ENCODE data around the gene KLK11.
A peak's percentile ranks its signal among the peaks of the same experiment; 100 is the strongest.

The KLK11 gene

GRCh38 chr19:51006406-51006805, 20.0 kb downstream of the KLK11 start:
- Histone ChIP-seq H3K9me3 (no peaks in the 10 kb centered on the region), H3K4me3 (ENCODE audit: low read depth, low read length) (no peak overlapping the region), H3K36me3 (no peaks in the 10 kb centered on the region), H3K4me1 (no peaks in the 10 kb centered on the region), H3K27me3 (peaks cover 16% of the 10 kb centered on the region)
- no peak for DNase-seq
- no peak for TF ChIP-seq CTCF (IDR thresholded peaks at IDR 0.05; ENCODE audit: low read depth, low read length)

- no peak for TF ChIP-seq CTCF (IDR thresholded peaks at IDR 0.05; ENCODE audit: low read depth, low read length)
- DNase-seq: no peak
- Histone ChIP-seq H3K4me1 (no peaks in the 10 kb centered on the region), H3K27me3 (peaks cover 16% of the 10 kb centered on the region), H3K4me3 (ENCODE audit: low read depth, low read length) (no peak overlapping the region), H3K9me3 (no peaks in the 10 kb centered on the region), H3K36me3 (no peaks in the 10 kb centered on the region)
Observed at GRCh38 chr19:51005248-51005647, 21.2 kb downstream of the KLK11 start.

- peaks cover 7% of the 10 kb centered on the region for H3K27me3 ChIP-seq
- no peak for DNase-seq
- H3K9me3 ChIP-seq: no peaks in the 10 kb centered on the region
- no peak for TF ChIP-seq CTCF (IDR thresholded peaks at IDR 0.05; ENCODE audit: low read depth, low read length)
- H3K4me3 ChIP-seq (ENCODE audit: low read depth, low read length): no peak overlapping the region
- no peaks in the 10 kb centered on the region for H3K36me3 ChIP-seq
- no peaks in the 10 kb centered on the region for H3K4me1 ChIP-seq
Observed at GRCh38 chr19:51003316-51003715, 23.1 kb downstream of the KLK11 start.

GRCh38 chr19:51002542-51003311, 23.7 kb downstream of the KLK11 start:
- peak; percentile 57 for DNase-seq
- Histone ChIP-seq H3K4me1 (no peaks in the 10 kb centered on the region), H3K4me3 (ENCODE audit: low read depth, low read length) (no peak overlapping the region), H3K36me3 (no peaks in the 10 kb centered on the region), H3K9me3 (no peaks in the 10 kb centered on the region), H3K27me3 (peaks cover 7% of the 10 kb centered on the region)
- no peak for TF ChIP-seq CTCF (IDR thresholded peaks at IDR 0.05; ENCODE audit: low read depth, low read length)

- Histone ChIP-seq H3K4me3 (ENCODE audit: low read depth, low read length) (no peak overlapping the region), H3K9me3 (no peaks in the 10 kb centered on the region), H3K27me3 (peaks cover 4% of the 10 kb centered on the region), H3K4me1 (no peaks in the 10 kb centered on the region), H3K36me3 (no peaks in the 10 kb centered on the region)
- DNase-seq: no peak
- TF ChIP-seq CTCF (IDR thresholded peaks at IDR 0.05; ENCODE audit: low read depth, low read length): no peak
Observed at GRCh38 chr19:51002089-51002532, 24.3 kb downstream of the KLK11 start.

GRCh38 chr19:51001515-51001914, 24.9 kb downstream of the KLK11 start, which contains the start of gene KLK8:
Gene KLK8 (minus strand): TSS chr19:51001604. CDS start chr19:51001167, 437 bp downstream.
- no peaks in the 10 kb centered on the region for H3K36me3 ChIP-seq
- no peak for DNase-seq
- no peaks in the 10 kb centered on the region for H3K9me3 ChIP-seq
- no peak within 1 kb of the TSS for H3K4me3 ChIP-seq (ENCODE audit: low read depth, low read length)
- TF ChIP-seq CTCF (IDR thresholded peaks at IDR 0.05; ENCODE audit: low read depth, low read length): no peak
- no peaks in the 10 kb centered on the region for H3K4me1 ChIP-seq
- peaks cover 4% of the 10 kb centered on the region for H3K27me3 ChIP-seq
